ENCODE data around the gene CD8A.

DNA sequence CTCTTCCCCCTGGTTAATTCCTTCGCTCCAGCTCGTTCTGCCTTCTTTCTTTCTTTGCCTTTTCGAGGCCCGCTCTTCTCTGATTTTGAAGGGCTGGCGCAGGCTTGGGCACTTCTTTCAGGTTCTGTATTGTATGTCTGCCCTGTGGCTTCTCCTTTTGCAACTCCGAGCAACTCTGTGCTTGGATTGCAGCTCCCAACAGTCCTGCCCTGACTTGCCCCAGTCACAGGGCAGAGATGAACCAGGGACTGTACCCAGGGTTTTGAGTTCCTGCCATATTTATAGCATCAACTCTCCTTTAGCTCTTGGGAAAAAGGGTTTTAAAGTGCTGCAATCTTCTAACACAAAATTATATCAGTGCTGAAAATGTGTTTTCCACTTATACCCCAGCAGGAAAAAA is 31.1 kb upstream of the CD8A start:
- TF ChIP-seq POLR2A (IDR thresholded peaks at IDR 0.05) = no peak
- TF ChIP-seq, protein P1, sequence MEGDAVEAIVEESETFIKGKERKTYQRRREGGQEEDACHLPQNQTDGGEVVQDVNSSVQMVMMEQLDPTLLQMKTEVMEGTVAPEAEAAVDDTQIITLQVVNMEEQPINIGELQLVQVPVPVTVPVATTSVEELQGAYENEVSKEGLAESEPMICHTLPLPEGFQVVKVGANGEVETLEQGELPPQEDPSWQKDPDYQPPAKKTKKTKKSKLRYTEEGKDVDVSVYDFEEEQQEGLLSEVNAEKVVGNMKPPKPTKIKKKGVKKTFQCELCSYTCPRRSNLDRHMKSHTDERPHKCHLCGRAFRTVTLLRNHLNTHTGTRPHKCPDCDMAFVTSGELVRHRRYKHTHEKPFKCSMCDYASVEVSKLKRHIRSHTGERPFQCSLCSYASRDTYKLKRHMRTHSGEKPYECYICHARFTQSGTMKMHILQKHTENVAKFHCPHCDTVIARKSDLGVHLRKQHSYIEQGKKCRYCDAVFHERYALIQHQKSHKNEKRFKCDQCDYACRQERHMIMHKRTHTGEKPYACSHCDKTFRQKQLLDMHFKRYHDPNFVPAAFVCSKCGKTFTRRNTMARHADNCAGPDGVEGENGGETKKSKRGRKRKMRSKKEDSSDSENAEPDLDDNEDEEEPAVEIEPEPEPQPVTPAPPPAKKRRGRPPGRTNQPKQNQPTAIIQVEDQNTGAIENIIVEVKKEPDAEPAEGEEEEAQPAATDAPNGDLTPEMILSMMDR (IDR thresholded peaks at IDR 0.05) = no peak
- TF ChIP-seq POLR2AphosphoS5 (IDR thresholded peaks at IDR 0.05) = no peak

All from stomach (tissue), 4 donors.